T-helper 1 cell treated with Interleukin-12 subunit alpha and Interleukin-12 subunit beta and Interleukin-4 antibody, amounts not matched to agents 30 ng/mL and 1 ng/mL, for 36 hours (primary cell): ENCODE data around the gene SMG1. TPM values are rescaled to one million over a fixed set of nuclear protein-coding genes. Genes with fewer than 3 reads are reported as not detected.
"Not testable (repeated sequence)": the region's sequence is repeated elsewhere in the genome, so short reads cannot be mapped to it uniquely, and the experiment has no call there.

Experiments used
- intact Hi-C: fragments of 100-400 bp; cut with micrococcal nuclease; formaldehyde crosslinking; loops from one replicate; pipeline ENCODE4 v1.15.1; 2024
- total RNA-seq: library from RNA; stranded (reverse); gene quantifications from 2 replicates; pipeline ENCODE4 v1.2.3, GENCODE V29; 2022

SMG1 gene
- total RNA-seq, 1 donor from 2014 or later, result 186 TPM

DNA sequence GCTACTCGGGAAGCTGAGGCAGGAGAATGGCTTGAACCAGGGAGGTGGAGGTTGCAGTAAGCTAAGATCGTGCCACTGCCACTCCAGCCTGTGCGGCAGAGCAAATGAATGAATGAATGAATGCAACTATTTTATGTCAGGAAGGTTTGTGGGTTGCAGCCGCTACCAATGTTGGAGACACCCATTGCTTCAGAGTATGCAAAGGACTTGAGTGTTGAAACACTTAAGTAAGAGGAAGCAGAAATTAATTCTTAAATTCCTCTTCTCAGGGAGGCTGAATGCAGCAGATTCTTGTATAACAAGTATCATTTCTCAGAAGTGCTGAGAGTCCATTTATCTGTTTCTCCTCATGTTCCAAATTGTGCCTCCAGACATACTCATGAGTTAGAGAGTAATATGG lies 151.6 kb downstream of the SMG1 start:
- intact Hi-C loops, result not testable (repeated sequence)

DNA sequence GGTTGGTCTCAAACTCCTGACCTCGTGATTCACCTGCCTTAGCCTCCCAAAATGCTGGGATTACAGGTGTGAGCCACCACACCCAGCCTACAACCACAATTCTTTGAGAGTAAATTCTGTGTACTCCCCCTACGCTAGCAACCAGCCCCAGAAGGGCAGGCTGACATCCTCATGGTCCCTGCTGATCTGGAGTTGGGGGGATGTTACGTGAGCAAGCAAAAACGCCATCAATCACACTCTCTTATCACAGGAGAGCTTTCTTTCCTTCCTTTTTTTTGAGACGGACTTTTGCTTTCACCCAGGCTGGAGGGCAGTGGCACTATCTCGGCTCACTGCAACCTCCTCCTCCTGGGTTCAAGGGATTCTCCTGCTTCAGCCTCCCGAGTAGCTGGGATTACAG lies 154.0 kb downstream of the SMG1 start:
- intact Hi-C loops, result not testable (repeated sequence)

DNA sequence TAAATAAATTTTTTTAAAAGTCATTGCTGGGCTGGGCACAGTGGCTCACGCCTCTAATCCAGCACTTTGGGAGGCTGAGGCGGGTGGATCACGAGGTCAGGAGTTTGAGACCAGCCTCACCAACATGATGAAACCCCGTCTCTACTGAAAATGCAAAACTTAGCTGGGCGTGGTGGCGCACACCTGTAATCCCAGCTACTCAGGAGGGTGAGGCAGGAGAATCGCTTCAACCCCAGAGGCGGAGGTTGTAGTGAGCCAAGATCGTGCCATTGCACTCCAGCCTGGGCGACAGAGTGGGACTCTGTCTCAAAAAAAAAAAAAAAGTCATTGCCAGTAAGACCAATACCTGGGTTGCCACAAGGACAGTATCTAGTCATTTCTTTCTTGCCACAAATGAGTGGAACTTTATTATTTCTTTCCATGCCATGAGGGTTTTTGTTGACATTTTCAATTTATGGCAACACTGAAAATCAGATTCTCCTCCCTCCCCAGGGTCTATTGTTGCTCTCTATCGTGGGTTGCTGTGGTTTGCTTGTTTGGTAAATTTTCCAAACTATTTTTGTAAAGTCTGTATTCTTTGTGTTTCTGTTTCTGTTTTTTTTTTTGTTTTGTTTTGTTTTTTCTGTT lies 155.8 kb downstream of the SMG1 start:
- intact Hi-C loops, result not testable (repeated sequence)

DNA sequence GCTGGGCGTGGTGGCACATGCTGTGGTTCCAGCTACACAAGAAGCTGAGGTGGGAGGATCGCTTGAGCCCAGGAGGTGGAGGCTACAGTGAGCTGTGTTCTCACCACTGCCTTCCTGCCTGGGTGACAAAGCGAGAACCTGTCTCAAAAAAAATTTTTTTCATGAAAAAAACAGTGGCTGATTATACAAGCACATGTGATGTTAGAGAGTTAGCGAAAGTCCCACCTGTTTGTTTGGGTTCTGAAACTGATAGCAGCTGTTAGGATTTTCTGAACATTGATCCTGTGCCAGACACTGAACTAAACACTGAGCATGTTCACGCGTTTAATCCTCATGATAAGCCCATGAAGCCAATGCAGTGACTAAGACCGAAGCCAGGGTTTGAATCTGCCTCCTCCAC lies 159.0 kb downstream of the SMG1 start:
- intact Hi-C loops, result loop anchor here (1.0 to 10.0 kb wide), 2 partner anchors 37 to 1292 kb away; partner anchors contain the start of gene XYLT1

DNA sequence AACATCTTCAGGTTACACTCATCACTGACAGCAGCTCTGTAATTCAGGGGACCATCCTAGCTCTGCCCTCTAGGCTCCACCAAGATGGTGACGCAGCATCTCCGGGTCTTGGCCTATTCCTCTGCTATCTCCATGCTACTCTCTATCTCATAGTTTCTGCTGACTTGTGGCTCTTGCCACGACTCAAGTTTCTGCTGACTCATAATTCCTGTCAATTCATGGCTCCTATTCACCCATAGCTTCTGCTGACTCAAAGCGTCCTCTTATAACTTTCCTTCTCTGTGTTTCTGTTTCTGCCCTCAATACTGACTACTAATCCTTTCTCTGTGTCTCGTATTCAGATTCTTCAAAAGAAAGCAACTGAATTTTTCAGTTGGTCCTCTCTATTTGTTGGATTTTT lies 163.5 kb downstream of the SMG1 start:
- intact Hi-C loops, result loop anchor here (10.0 kb wide), 1 partner anchor 1288 kb away; the partner anchor contains the start of gene XYLT1

DNA sequence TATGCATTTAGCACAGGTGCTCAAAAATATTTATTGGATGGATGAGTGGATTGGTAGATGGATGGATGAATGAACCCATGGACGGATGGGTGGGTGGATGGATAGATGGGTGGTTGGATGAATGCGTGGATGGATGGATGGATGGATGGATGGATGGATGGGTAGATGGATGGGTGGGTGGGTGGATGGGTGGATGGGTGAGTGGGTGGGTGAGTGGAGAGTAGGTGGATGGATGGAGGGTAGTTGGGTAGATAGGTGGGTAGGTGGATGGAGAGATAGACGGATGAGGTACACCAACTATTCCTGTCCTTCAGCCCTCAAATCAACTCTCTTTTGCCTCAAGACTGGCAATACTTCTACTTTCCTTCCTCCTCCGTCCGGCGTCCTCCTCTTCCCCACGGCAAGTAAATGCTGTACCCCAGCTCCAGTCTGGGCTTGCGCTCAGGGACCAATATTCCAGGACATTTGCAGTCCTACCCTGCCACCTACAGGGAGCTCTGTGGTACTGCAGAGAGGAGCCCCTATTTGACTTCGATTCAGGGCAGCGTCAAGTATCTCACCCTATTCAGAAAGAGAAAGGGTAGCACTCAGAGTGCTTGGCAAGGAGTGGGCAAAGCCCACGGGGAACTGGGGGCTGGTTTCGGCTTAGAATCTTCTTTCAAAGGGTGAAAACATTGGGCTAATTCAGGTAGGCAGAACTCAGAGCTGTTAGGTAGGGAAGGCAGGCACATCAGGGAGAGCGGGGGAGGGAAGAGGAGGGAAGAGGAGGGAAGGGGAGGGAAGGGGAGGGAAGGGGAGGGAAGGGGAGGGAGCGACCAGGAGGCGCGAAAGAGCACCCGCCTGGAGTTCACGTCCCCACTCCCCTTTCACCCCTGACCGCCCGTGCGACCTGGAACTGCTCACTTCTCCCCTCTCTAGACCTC lies 166.3 kb downstream of the SMG1 start:
- intact Hi-C loops, result loop anchor here (5.0 to 10.0 kb wide), 2 partner anchors 1203 to 1285 kb away; partner anchors contain the start of gene XYLT1

DNA sequence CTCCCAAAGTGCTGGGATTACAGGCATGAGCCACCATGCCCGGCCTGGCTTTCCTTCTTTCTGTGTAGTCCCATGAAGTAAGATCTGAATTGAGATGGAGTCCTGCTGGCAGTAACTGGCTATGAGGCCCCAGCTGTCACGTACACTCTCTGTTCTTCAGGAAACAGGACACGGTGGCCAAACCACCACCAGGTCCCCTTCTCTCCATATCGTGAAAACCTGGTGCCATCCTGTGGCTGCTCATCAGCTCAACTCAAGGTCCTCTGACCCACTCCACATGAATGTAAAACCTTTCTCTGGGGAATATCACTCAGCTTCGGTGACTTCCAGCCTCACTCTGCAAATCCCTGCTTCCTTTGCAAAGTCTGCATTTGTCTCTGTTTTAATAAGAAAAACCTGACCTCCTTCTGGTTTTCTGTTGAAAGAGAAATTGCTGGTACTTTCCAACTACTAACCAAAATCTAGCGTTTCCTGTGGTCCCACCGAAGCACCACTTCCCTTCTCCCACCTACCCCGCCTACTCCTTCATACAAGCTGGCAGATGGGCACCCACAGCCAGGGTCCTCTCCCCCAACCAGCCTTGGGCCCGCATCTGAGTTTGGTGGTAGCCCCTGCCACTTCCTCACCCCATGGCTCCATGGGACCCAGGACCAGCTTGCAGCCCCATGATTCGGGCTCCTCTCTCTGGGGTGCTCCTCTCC lies 168.1 kb downstream of the SMG1 start:
- intact Hi-C loops, result loop anchor here (5.0 kb wide), 1 partner anchor 1201 kb away; no protein-coding TSS in a partner anchor

DNA sequence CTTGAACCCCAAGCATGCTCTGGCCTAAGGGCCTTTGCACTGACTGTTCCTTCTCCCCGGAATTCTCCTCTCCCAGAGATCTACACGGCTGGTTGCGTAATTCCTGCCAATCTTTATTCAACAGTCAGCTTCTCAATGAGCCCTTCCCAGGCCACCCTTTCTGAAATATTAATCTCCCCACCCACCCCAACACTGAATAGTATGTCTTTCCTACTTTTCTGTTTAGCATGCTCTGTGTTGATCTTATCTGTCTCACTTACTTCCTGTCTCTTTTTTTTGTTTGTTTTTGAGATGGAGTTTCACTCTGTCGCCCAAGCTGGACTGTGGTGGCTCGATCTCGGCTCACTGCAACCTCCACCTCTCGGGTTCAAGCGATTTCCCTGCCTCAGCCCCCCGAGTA lies 169.6 kb downstream of the SMG1 start:
- intact Hi-C loops, result loop anchor here (5.0 kb wide), 1 partner anchor 1199 kb away; no protein-coding TSS in a partner anchor

Other genes starting within 250 kb of the SMG1 start
- gene RPS15A, start 136.1 kb downstream of the SMG1 start, total RNA-seq, result 1,857 and 1,866 TPM in 2 replicates
- 225 and 235 TPM in 2 replicates for gene ARL6IP1, start 124.9 kb downstream of the SMG1 start, total RNA-seq
- 0.07 TPM in 1 of 2 replicates, not detected in the other for gene TMC7, start 57.5 kb upstream of the SMG1 start, total RNA-seq
- 12.2 and 14.8 TPM in 2 replicates for gene COQ7, start 141.2 kb upstream of the SMG1 start, total RNA-seq
- gene ITPRIPL2, start 187.6 kb upstream of the SMG1 start, total RNA-seq, result 12.9 and 13.7 TPM in 2 replicates
- gene SYT17, start 241.8 kb upstream of the SMG1 start, total RNA-seq, result not detected in 2 replicates